ENCODE data around the gene MXD4.
"Not testable (repeated sequence)": the region's sequence is repeated elsewhere in the genome, so short reads cannot be mapped to it uniquely, and the experiment has no call there.

Gene MXD4

DNA sequence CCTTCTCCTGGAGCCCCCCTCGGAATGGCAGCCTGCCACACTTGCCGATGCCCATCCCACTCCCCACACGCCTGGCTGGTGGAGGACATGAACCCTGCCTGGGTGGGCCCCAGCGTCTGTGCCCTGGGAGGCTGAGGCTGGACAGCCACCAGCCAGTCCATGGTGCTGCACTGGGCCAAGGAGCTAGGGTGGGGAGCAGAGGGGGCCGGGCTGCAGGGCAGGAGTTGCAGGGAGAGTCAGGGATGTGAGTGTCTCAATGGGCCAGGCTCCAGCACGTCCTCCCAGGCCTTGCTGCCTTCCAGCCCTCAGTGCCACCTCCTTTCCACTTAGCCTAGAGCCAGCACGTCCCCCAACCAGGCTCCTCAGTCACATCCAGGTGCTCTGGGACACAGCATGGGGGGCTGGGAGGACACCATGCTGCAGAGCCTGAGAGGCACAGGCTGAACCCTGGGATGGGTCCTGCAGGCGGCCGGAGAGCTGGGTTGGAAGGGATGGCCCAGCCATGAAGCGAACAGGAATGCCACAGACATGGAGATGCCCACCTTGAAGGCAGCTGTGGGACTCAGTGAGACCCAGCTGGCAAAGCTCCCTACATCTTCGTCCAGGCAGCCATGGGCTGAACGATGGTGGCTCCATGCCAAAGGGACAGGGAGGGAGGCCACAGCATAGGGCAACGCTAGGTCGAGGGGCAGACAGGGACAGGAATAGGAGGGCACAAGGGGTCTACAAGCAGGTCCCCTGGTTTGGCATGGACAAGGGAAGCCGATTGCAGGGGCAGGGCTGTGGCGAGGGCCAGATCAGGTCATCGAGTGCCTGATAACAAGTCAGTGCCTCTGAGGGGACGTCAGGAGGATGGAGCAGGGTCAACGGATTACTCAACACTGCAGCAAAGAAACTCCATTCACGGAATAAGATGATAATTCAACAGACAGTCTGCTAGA lies 30.1 kb upstream of the MXD4 start:
- no peak for DNase-seq

DNA sequence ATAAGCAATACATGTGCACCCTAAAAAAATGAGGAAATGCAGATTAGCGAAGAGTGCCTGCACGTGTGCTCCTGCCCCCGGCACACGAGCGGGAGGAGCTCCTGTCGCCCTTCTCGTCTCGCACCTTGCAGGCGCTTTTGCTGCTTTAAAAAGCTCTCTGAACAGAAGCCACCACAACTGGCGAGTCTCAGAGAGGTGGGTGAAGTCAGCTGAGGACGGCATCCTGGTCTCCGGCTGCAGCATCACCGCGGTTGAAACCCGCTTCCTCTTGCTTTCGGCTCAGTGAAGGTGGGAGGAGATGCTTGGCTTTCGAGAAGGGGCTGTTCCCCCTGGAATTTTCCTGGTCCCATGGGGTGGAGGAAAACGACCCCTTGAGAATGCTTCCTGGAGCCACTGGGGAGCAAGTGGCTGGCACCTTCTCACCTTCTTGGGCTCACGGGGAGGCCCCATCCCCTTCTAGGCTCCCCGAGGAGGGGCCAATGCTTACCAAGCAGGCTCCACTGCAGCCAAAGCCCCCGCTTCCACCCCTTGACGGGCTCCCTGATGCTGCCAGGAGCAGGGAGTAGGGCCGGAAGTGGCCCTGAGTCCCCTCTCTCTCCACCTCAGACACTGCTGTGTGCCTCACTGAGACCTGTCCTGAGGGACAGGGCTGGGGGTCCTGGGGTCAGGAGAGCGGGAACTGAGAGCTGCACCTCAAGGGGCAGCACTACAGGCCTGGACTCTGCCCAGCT lies 29.2 kb upstream of the MXD4 start:
- no peak for DNase-seq

DNA sequence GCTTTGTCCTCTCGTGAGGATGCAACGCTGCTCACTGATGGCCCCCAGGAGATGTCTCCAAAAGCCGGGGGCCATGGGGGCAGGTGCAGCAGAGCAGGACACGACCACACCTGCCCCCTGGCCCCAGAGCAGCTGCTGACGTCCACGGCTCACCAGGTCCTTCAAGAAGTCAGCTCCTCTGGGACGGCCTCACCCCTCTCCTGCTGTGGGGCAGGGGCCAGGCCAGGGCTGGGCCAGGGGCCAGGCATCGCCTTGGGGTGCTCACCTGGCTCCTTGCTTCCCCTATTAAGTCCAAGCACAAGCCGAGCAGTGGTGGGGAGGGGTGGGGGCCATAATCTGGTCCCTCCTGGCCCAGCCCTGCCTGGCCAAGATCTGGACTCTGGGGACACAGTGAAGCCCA lies 28.6 kb upstream of the MXD4 start:
- DNase-seq: no peak

DNA sequence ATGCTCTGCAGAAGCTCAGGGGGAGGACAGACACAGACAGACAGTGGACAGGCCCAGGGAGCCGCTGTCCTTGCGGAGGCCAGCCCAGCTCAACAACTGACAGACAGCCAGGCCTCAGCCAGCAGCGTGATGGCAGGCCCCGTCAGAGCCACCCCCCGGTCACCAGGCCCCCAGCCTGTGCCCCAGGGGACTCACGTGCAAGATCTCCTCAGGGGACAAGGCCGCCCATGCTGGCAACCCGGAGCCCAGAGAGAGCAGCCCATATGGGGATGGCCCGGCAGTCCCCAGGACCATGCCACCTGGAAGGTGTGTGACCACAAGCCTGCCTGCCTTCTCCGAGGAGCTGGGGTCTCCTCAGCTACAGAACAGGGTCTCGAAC lies 28.0 kb upstream of the MXD4 start:
- DNase-seq: no peak

DNA sequence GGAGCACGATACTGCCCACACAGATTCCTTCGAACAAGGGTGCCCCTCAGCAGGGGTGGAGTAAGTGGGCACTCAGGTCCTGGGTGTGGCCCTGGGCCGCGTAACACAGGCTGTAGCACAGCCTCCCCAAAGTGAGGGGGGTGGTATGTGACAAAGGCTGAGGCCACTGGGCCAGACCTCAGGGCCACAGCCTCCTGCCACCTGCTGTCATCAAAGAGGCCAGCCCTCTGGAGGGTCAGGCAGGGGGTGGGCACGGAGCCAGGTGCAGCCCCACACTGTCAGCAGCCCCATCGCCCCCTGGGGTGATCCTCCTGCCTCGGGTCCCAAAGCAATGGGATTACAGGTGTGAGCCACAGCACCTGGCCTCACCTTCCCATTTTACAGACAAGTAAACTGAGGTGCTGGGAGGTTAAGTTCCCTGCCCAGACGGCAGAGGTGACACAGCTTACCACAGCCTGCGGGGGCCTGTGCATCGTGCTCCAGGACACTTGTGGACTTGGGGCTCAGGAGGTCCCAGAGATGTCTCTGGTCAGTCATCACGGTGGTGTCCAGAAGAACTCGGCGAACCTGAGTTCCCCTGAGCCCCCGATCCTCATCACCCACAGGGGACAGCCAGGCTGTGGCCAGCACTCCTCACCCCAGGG lies 27.5 kb upstream of the MXD4 start:
- DNase-seq: no peak

DNA sequence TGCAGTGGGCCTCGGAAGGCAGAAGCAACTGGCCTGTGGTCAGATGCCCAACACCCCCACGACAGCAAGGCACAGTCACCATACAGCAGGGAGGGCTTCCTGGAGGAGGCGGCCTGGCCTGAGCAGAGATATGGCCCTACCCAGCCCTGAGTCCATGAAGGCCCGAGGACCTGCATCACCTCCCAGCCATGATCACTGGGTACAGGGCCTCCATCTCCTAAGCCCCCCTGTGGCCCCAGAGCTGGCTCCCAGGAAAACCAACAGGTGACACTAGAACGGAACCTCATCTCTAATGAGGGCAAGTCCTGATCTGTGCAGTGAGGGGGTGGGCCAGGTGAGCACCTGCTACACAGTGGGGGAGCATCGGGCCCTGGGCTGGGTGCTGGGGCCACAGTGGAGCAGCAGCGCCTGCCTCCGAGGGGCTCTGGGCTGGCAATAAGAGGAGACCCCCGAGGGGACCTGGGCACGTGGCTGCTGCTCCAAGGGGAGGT lies 26.2 kb upstream of the MXD4 start:
- no peak for DNase-seq

DNA sequence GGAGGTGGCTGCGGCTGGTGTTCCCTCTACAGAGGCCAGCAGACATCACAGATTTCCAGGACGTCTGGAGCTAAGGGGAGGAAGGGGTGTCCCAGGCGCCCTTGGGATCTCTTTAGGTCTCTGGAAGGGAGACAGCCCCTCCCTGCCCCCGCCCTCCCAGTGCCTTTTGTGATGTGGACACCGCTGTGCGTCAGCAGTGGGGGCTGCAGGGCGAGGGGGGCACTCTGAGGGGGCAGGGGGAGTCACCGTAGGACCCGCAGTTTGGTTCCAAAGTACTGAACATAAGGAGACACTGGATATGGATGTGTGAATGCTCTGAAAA lies 25.6 kb upstream of the MXD4 start:
- DNase-seq: no peak

DNA sequence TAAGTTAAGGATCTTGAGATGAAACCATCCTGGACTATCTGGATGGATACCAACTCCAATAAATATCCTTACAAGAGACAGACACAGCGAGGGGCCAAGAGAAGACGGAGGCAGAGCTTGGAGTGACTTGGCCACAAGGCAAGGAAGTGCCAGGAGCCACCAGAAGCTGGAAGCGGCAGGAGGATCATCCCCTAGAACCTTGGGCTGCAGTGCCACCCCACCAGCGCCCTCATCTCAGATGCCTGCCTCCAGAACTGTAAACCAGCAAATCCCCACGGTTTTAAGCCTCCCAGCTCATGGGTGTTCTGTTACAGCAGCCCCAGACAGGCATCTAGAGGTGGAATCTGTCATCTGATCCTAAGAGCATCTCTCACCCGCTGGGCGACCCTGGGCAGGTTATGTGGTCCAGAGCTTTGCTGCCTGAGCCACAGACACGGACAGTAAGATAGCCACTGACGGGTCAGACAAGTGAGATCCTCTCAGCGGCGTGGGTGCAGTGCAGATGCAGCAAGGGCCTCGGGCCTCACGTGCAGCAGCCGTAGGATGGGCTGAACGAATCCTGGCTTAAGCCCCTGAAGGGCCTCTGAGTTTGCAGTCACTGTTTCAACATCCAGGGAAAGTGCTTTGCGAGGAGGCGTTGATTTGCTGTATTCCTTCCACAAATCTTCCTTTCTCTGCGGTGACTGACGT lies 25.1 kb upstream of the MXD4 start:
- peak; percentile 25 for DNase-seq

DNA sequence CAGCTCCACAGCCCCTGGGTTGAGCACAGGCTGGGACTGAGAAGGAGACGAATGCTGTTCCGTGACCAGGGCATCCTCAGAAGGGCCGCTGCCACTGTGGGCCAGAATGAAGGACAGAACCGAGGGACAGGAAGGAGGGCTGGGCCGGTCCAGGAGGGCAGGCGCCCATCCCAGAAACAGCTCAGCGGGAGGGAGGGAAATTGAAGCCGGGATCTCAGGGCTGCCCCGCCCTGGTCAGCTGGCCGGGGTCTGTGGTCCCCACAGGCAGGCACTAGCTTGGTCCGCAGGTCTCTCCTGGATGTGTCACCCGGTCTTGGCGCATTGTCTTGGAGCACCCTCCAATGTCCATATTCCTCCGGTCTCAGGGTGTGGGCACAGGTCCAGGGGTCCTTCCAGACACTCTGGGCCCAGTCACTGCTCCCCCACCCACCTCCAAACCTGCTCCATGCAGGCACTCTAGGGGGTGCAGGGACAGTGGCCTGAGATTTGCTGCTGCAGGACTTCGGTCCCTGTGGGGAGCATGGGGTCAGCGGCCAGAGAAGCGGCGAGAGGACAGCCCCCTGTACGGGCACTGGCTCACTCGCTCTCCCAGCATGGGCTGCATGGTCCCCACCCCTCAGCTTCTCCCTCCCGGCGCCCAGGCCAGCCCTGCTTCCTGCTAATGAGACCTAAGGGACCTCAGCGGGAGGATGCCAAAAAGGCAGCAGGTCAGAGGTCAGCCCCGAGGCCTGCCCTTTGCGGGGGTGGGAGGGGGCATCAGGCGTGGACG lies 23.9 kb upstream of the MXD4 start:
- no peak for DNase-seq

DNA sequence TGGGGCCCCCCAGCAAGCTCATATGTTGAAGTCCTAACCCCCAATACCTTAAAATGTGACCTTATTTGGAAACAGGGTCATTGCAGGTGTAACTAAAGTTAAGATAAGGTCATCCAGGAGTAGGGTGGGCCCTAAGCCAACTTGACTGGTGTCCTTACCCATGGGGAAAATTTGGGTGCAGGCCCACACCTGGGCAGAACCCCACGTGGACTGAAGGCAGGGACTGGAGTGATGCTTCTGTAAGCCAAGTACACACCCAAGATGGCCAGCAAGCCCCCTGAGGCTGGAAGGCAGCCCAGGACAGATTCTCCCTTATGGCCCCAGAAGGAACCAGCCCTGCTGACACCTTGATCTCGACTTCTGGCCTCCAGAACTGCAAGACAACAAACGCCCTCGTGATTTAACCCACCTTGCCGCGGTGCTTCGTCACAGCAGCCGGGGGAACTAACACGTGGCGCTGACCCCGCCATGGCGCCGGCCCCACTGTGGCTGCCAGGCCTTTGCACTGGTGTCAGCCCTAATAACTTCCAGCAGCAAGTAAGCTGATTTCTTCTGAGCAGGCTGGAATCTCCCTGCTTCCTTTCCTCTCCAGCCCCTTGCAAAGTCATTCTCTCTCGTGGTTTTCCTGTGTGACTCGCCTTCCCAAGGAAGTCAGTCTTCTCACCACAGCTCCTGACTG lies 23.2 kb upstream of the MXD4 start:
- no peak for DNase-seq

DNA sequence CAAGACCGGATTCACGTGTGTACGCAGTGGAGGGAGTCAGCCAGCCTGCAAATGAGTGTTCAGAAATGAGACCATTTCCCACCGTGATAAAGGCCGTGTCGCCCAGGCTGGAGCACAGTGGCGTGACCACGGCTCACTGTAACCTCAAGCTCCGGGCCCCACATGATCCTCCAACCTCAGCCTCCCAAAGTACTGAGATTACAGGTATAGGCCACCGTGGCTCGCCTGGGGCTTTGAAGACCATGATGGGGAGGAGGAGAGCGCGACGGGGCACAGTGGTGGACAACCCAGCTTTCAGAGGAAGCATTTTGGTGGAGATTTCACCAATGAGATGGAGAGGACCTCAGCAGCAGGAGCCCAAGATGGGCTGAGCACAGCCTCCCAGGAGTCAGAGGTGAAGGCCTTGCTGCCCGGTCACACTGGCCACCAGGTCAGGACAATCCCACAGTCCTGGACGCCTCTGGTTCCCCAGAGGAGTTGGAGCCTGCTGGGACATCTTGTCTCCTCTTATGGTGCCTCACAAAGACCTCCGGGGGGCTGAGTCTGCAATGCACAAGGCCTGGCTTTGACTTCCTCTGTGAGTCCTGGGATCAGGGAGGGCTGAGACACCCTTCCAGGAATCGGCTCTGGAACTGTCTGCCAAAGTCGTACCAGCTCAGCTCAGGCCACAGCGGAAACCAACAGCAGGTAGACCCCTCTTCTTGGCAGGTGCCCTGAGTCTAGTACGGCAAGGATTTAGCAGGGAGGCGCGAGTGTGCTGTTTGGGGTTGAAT lies 22.4 kb upstream of the MXD4 start:
- no peak for DNase-seq

DNA sequence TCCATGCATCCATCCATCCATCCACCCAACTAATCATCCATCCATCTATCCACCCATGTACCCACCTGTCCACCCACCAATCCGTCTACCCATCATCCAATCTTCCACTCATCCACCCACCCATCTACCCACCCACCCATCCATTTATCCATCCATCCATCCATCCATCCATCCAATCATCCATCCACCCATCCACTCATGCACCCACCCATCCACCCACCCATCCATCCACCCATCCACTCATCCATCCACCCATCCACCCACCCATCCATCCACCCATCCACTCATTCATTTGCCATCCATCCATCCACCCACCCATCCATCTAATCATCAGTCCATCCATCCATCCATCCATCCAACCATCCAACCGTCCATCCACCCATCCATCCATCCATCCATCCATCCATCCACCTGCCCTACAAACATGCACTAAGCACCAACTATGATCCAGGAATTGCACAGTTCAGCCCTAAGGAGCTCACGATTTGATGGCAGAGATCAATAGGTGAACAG lies 21.3 kb upstream of the MXD4 start:
- DNase-seq: no peak

DNA sequence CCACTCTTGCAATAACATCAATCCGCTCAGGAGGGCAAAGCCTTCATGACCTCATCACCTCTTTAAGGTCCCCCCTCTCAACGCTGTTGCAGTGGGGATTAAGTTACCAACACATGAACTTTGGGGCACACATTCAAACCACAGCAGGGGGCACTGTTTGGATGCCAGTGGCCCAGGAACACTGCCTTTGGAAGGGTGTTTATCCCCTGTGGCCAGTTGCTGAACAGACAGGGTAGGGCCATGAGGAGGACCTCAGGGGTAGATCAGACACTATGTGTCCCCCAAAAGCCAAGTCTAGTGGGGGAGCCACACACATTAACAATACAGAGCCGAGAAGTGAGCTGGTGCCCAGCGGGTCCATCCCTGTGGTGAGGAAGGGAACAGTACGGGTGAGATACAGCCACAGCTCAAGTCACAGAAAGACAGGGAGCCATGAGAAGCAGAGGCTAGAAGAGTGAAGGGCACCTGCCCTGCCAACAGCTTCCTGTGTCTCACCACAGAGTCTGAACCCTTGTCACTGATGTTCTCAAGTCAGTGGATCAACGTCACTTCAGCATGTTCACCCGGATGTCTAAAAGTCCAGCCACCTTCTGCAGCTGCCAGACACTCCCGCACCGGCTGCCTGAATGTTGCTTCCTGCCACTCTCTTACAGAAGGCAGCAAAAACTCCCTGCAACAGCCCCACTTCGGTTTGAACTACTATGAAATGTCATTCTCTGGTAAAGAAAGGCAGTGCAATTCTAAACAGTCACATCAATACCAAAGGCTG lies 19.9 kb upstream of the MXD4 start:
- no peak for DNase-seq

DNA sequence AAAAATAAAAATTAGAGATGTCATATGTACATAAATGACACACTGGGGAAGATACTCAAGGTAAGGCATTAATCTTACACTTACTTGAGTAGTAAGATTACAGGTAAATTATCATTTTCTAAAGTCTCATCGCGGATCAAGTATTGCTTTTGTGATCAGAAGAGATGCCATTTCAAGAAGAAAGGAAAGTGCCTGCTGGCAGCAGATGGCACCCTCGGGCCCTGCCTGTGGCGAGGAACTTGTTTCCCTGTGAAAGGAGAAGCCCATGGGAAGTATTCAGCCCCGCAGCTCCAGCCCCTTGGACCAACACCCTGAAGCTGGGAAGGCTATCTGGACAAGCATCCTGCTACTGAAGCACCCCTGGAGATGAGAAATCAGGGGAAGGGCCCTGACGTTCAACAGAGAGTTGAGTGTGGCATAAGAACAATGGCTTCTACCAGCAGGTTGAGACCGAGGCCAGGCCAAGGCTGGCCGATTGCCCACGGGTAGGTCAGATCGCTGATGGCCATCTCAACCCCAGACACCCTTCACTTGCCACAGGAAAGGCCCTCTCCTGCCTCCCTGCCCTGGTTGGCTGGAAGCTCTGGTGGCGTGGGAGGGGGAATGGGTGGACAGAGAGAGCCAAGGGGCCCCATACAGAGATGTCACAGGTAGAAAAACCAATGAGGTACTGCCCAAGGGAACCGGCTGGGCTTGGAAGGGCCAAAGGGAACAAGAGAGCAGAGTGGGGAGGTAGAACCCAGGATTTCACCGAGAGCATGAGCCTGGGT lies 18.8 kb upstream of the MXD4 start:
- no peak for DNase-seq

DNA sequence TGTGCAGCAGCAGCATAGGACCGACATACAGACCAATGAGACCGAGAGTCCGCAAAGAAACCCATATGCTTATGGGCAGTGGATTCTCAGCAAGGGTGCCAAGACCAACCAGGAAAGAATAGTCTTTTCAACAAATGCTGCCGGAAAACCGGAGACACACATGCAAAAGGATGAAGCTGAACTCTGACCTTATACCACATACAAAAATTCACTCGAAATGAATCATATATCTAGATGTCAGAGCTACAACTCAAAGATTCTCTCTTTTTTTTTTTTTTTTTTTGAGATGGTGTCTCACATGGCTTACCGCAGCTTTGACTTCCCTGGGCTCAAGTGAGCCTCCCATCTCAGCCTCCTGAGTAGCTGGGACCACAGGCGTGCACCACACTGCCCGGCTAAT lies 16.0 kb upstream of the MXD4 start:
- no peak for DNase-seq

DNA sequence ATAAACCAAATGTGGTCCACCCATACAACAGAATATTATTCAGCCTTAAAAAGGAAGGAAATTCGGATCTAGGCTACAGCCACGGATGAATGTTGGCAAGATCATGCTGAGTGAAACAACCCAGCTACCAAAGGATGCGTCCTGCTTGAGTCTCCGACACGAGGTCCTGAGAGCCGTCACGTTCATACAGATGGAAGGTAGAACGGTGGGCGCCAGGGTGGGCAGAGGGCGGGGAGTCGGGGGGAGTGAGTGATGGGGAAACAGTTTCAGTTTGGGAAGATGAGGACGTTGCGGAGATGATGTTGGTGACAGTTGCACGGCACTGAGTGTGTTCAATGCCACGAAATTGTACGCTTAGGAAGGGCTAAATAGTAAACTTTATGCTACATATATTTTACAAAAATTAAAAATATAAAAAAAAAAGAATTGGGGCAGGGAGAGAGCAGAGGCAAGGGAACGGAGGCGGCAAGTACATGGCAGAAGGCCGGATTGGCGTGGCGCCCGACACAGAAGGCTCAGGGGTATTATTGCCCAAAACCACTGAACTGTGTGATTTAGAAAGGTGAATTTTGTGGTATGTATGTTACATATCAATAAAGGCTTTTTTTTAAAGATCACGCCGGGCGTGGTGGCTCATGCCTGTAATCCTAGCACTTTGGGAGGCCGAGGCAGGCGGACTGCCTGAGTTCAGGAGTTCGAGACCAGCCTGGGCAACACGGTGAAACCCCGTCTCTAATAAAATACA lies 14.8 kb upstream of the MXD4 start:
- DNase-seq: no peak

DNA sequence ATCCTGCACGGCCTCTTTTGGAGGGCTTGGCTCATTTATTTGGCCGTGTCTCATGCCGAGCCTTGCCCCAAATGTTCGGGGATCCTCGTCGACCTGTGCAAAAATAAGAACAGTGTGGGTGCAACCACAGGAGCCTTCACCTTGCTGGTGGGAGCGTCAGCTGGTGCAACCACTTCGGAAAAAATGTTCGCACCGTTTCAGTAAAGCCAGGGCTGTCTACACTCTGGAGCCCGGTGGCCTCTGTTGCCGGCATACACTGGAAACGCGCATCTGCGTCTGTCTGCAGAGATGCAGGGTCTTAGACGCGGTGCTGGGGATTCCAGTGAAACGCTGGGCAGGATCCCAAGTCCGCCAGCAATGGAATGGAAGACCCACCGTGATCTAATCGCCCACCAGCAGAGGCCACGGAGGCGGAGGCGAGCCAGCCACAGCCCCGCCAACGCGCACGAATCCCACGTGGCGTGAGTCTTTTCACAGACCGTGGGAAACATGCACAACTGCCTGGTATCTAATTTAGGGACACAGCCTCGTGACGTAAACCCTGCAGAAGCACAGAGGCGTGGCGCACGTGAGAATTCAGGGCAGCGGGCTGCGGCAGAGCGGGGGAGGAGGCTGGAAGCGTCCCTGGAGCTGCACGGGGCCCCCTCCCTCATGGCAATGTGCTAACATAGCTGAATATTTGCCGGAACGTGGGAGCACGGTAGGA lies 13.8 kb upstream of the MXD4 start:
- DNase-seq: no peak

DNA sequence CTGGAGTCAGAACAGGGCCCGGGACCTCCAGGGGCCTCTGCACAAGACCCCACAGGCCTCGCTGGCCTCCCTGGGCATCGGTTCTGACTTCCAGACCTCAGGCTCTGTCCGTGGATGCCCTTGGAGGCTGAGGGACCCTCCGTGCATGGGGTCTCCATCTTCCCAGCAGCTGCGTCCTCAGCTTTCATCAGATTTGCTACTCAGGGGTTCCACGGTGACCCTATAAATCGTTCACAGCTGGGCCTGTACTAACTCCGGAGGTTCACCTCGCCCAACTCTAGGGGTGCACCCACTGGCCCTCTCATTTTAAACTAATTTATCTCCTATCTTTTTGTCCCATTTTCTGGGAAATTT lies 13.1 kb upstream of the MXD4 start:
- not testable (repeated sequence) for DNase-seq
